Measurements from ENCODE around the gene PTGES3L. TPM values are rescaled to one million over a fixed set of nuclear protein-coding genes. Genes with fewer than 3 reads are reported as not detected.

PTGES3L gene
- 5.8 and 7.8 TPM in 2 replicates for polyA plus RNA-seq
- 3.2 and 4.4 TPM in 2 replicates for polyA minus RNA-seq

GRCh38 chr17:42979511-42980273 lies at the start of gene PTGES3L:
PTGES3L (minus strand) TSS chr17:42980080; CDS start chr17:42980053, 27 bp downstream.
- peak within 1 kb of the TSS; percentile 99 for H3K4me3 ChIP-seq (ENCODE audit: low read length)
- H3K9me2 ChIP-seq (ENCODE audit: insufficient read depth, low read length), result no peaks in the 10 kb centered on the region
- TF ChIP-seq MXI1 (conservative IDR thresholded peaks at IDR 0.05; ENCODE audit: poor library complexity, severe bottlenecking), result no peak
- H3K4me2 ChIP-seq (ENCODE audit: low read length), result peak within 1 kb of the TSS; percentile 93
- H3K79me2 ChIP-seq (replicated peaks; ENCODE audit: insufficient read depth, low read length), result peaks cover 27% of the 10 kb centered on the region
- no peaks in the 10 kb centered on the region for H3K27me3 ChIP-seq (ENCODE audit: insufficient read depth, low read depth, low read length)
- H3F3A ChIP-seq (ENCODE audit: insufficient read depth, low read length, poor library complexity, severe bottlenecking), result no peaks in the 10 kb centered on the region
- no peaks in the 10 kb centered on the region for H4K20me1 ChIP-seq (ENCODE audit: insufficient read depth)
- H3K9ac ChIP-seq (ENCODE audit: low read length), result peak within 1 kb of the TSS; percentile 95
- H3K27ac ChIP-seq (ENCODE audit: low read length), result peak within 1 kb of the TSS; percentile 90
- peak within 1 kb of the TSS; percentile 48 for H2AFZ ChIP-seq (ENCODE audit: low read depth, low read length)
- H3K9me3 ChIP-seq (ENCODE audit: low read length), result no peaks in the 10 kb centered on the region
- no peaks in the 10 kb centered on the region for H3K36me3 ChIP-seq (ENCODE audit: insufficient read depth, low read length)

GRCh38 chr17:43028221-43028861 lies 48.5 kb upstream of the PTGES3L start:
- no peak overlapping the region for H3K4me3 ChIP-seq (ENCODE audit: low read length)
- no peaks in the 10 kb centered on the region for H3F3A ChIP-seq (ENCODE audit: insufficient read depth, low read length, poor library complexity, severe bottlenecking)
- no peaks in the 10 kb centered on the region for H3K27me3 ChIP-seq (ENCODE audit: insufficient read depth, low read depth, low read length)
- H4K20me1 ChIP-seq (ENCODE audit: insufficient read depth), result no peaks in the 10 kb centered on the region
- H2AFZ ChIP-seq (ENCODE audit: low read depth, low read length), result no peak overlapping the region
- peaks cover 7% of the 10 kb centered on the region for H3K79me2 ChIP-seq (replicated peaks; ENCODE audit: insufficient read depth, low read length)
- H3K9me2 ChIP-seq (ENCODE audit: insufficient read depth, low read length), result no peaks in the 10 kb centered on the region
- H3K4me2 ChIP-seq (ENCODE audit: low read length), result no peak overlapping the region
- TF ChIP-seq EZH2 (IDR thresholded peaks at IDR 0.05; ENCODE audit: borderline replicate concordance, insufficient read depth, low read length, poor library complexity, severe bottlenecking) (no peak), POLR2AphosphoS5 (IDR thresholded peaks at IDR 0.05) (no peak), TAF1 (IDR thresholded peaks at IDR 0.05; ENCODE audit: low read depth) (no peak), RAD21 (conservative IDR thresholded peaks at IDR 0.05) (no peak), CTCF (IDR thresholded peaks at IDR 0.05; ENCODE audit: poor library complexity, severe bottlenecking) (no peak), EP300 (conservative IDR thresholded peaks at IDR 0.05; ENCODE audit: poor library complexity, severe bottlenecking) (no peak), MXI1 (conservative IDR thresholded peaks at IDR 0.05; ENCODE audit: poor library complexity, severe bottlenecking) (no peak), REST (IDR thresholded peaks at IDR 0.05; ENCODE audit: borderline replicate concordance) (no peak), SMC3 (conservative IDR thresholded peaks at IDR 0.05; ENCODE audit: poor library complexity) (no peak)
- H3K36me3 ChIP-seq (ENCODE audit: insufficient read depth, low read length), result no peaks in the 10 kb centered on the region
- H3K9ac ChIP-seq (ENCODE audit: low read length), result no peak overlapping the region
- H3K27ac ChIP-seq (ENCODE audit: low read length), result no peak overlapping the region
- H3K9me3 ChIP-seq (ENCODE audit: low read length), result no peaks in the 10 kb centered on the region

All from neural cell (in vitro differentiated cells).